GM23248 (cell line): Measurements from ENCODE around the gene MAP1LC3B2. TPM values are rescaled to one million over a fixed set of nuclear protein-coding genes. Genes with fewer than 3 reads are reported as not detected.

Experiments
- DNase-seq: peaks from one replicate; pipeline ENCODE4 v3.0.0-alpha.2; 2015
- H2AFZ ChIP-seq: fragments of 200-600 bp; sonication (generic); 2 replicates; pipeline ENCODE4 v1.6.1; 2016; ENCODE audit warnings: antibody characterized with exemption
- H3F3A ChIP-seq: fragments of 200-600 bp; sonication (generic); 2 replicates; pipeline ENCODE4 v1.6.1; 2016; ENCODE audit warnings: mild to moderate bottlenecking, antibody characterized with exemption, mixed run types; ENCODE audit not compliant: insufficient read depth
- H3K27ac ChIP-seq: fragments of 200-600 bp; sonication (generic); 2 replicates; pipeline ENCODE4 v1.5.1; 2016; ENCODE audit warnings: mild to moderate bottlenecking
- H3K27me3 ChIP-seq: fragments of 200-600 bp; sonication (generic); replicated peaks from 2 replicates; pipeline ENCODE4 v1.6.1; 2016; ENCODE audit warnings: mild to moderate bottlenecking; ENCODE audit not compliant: insufficient read depth
- H3K36me3 ChIP-seq: fragments of 200-600 bp; sonication (generic); 2 replicates; pipeline ENCODE4 v1.6.1; 2016; ENCODE audit warnings: low read depth, mild to moderate bottlenecking
- H3K4me1 ChIP-seq: fragments of 200-600 bp; sonication (generic); 2 replicates; pipeline ENCODE4 v1.6.1; 2016; ENCODE audit warnings: mild to moderate bottlenecking; ENCODE audit not compliant: insufficient read depth
- H3K4me2 ChIP-seq: fragments of 200-600 bp; sonication (generic); one replicate; pipeline ENCODE4 v1.6.1; 2016; ENCODE audit warnings: mild to moderate bottlenecking; ENCODE audit not compliant: unreplicated experiment
- H3K4me3 ChIP-seq: fragments of 200-600 bp; sonication (generic); 2 replicates; pipeline ENCODE4 v1.5.1; 2016; ENCODE audit warnings: mild to moderate bottlenecking
- H3K79me2 ChIP-seq: fragments of 200-600 bp; sonication (generic); 2 replicates; pipeline ENCODE4 v1.6.1; 2016; ENCODE audit warnings: mild to moderate bottlenecking; ENCODE audit not compliant: insufficient read depth
- H3K9ac ChIP-seq: fragments of 200-600 bp; sonication (generic); 2 replicates; pipeline ENCODE4 v1.6.1; 2016; ENCODE audit warnings: mild to moderate bottlenecking
- H3K9me2 ChIP-seq: fragments of 200-600 bp; sonication (generic); 2 replicates; pipeline ENCODE4 v1.6.1; 2016; ENCODE audit warnings: mixed run types, mild to moderate bottlenecking, moderate library complexity; ENCODE audit not compliant: insufficient read depth
- H3K9me3 ChIP-seq: fragments of 200-600 bp; sonication (generic); one replicate; pipeline ENCODE4 v1.6.1; 2017; ENCODE audit warnings: low read depth
- H4K20me1 ChIP-seq: fragments of 200-600 bp; sonication (generic); 2 replicates; pipeline ENCODE4 v1.6.0; 2016; ENCODE audit not compliant: insufficient read depth
- EZH2 ChIP-seq: fragments of 200-600 bp; sonication (generic); IDR thresholded peaks from 2 replicates; pipeline ENCODE4 v1.6.1; 2018; ENCODE audit warnings: antibody characterized with exemption, mild to moderate bottlenecking; ENCODE audit not compliant: insufficient read depth, poor library complexity, severe bottlenecking
- EZH2phosphoT487 ChIP-seq: fragments of 200-600 bp; sonication (generic); IDR thresholded peaks from 2 replicates; pipeline ENCODE4 v1.6.1; 2018; ENCODE audit warnings: antibody characterized with exemption, moderate library complexity, mild to moderate bottlenecking, low read depth; ENCODE audit not compliant: insufficient read depth
- WGBS, 2 experiments: methylation state at CpG; one replicate each; pipeline ENCODE4 v1.1.6; 2015 to 2017; ENCODE audit warnings: low lambda C conversion rate in 2 of 2, low coverage in 1 of 2; ENCODE audit errors: missing lambda C conversion rate in 2 of 2; 5-methylcytosine and 5-hydroxymethylcytosine counted together
- in situ Hi-C: fragments of 300-500 bp; cut with MboI; formaldehyde crosslinking; loops from 2 replicates; pipeline ENCODE4 v1.15.0; 2020
- polyA plus RNA-seq: library from polyadenylated mRNA; unstranded; fragments of >200 nt; fragmentation: Nextera tagmentation; extraction: Ambion mirVana; gene quantifications from 2 replicates; pipeline ENCODE4 v1.2.1, GENCODE V29; 2016
- total RNA-seq: library from RNA; depleted of rRNA; stranded (reverse); fragments of >200 nt; shearing (Covaris generic); gene quantifications from 2 replicates; pipeline ENCODE4 v1.2.3, GENCODE V29; 2014

Gene MAP1LC3B2
- total and polyA plus RNA-seq, 2 experiments from 2014 or later = 0.32 to 9.0 TPM

DNA sequence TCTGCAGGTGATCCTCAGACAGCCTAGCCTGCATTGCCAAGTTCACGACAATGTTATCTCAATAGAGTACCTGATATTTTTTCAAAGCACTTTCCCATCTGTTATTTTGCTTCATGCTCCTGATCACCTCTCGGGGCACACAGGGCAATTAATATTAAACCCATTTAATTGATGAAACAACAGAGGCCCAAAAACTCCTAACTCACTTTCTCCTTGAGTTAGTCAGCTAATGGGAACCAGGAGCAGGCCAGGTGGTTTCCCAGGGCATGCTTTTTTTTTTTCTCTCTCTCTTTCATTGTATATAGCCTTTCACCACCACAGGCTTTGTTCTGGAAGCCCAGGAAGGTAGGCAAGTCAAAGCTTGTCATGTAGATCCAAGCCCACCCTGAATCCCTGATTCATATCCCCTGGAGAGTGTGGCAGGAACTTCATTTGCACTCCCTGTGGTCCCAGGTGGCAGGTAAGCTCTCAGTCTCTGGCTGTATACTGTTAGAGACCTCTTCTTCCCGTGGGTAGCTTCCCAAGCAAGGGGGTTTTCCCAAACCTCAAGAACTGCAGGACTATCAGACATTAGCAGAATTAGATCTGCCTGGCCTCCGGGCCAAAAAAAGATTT is 41.6 kb upstream of the MAP1LC3B2 start:
- no peak for TF ChIP-seq EZH2phosphoT487
- no peak for TF ChIP-seq EZH2

DNA sequence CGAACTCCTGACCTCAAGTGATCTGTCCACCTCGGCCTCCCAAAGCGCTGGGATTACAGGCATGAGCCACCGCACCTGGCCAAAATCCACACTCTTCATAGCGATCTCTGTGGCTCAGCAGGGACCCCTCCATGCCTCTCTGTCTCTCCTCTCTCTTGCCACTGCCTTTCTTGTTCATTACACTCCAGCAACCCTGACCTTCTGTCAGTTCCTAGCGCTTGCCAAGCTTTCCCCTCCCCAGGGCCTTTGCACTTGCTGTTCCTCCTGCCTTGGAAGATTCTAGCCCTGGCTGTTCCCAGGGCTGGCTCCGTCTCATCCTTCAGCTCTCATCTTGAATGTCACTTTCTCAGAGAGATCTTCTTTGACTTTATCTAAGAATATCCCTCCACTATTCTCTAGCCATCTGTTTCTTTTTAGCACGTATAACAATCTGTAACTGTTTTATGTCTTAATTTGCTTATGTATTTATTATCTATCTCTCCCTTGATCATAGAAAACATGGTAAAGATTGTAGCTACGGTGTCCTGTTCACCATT is 38.9 kb upstream of the MAP1LC3B2 start:
- Histone ChIP-seq H3K4me1 (peaks cover 23% of the 10 kb centered on the region), H2AFZ (peak overlapping the region; percentile 20), H3K9ac (no peak overlapping the region), H3K4me2 (peak overlapping the region; percentile 59), H3K27ac (peak overlapping the region; percentile 68), H3F3A (peaks cover 18% of the 10 kb centered on the region), H4K20me1 (no peaks in the 10 kb centered on the region), H3K36me3 (no peaks in the 10 kb centered on the region), H3K9me2 (no peaks in the 10 kb centered on the region), H3K9me3 (no peaks in the 10 kb centered on the region), H3K4me3 (peak overlapping the region; percentile 49), H3K27me3 (no peaks in the 10 kb centered on the region), H3K79me2 (no peaks in the 10 kb centered on the region)
- no peak for DNase-seq
- 81 to 82% methylated on average over 9 of the region's 9 CpGs for WGBS, 2 experiments
- in situ Hi-C loops = no loop called here
- no peak for TF ChIP-seq EZH2phosphoT487
- TF ChIP-seq EZH2 = no peak

More for the DNA sequence above, 41.6 kb upstream of the MAP1LC3B2 start:
- DNase-seq = no peak
- Histone ChIP-seq H3K9ac (no peak overlapping the region), H3K79me2 (no peaks in the 10 kb centered on the region), H3K4me1 (peaks cover 17% of the 10 kb centered on the region), H3K36me3 (no peaks in the 10 kb centered on the region), H4K20me1 (no peaks in the 10 kb centered on the region), H3K27me3 (no peaks in the 10 kb centered on the region), H3F3A (peaks cover 18% of the 10 kb centered on the region), H3K9me2 (no peaks in the 10 kb centered on the region), H3K9me3 (no peaks in the 10 kb centered on the region), H2AFZ (no peak overlapping the region), H3K4me3 (no peak overlapping the region), H3K4me2 (no peak overlapping the region), H3K27ac (no peak overlapping the region)
- in situ Hi-C loops = no loop called here
- 86 to 90% methylated on average over 4 of the region's 4 CpGs for WGBS, 2 experiments

DNA sequence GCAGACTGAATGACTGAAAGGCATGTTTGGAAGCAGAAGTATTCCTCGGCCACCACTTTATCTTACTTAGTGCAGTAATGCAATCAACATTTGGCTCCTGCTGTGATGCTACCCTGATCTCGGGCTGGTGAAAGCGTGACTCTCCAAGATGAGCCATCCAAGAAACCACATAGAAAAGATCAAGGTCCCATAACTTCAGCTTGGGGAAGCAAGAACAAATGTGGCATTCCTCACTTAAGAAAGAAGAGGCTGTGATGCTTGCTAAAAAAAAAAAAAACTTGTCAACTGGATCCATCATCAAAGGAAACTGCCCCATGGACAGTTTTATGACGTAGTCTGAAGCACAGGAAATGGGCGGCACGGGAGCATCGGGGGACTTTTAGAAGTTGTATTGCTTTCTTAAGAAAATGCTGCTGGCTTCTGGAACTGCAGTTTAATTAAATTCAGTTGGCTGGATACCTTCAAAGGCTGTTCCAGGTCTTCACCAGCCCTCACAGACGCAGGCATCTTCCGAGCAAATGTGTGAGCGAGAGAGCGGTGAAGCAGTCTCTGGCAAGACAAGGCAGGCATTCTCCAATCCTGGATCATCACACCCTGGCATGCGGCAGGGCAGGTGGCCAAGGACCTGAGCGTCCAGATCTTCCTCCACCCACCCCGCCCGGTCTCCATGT is 38.2 kb upstream of the MAP1LC3B2 start:
- Histone ChIP-seq H3K4me3 (peak overlapping the region; percentile 49), H3K9ac (peak overlapping the region; percentile 39), H2AFZ (peak overlapping the region; percentile 20)

DNA sequence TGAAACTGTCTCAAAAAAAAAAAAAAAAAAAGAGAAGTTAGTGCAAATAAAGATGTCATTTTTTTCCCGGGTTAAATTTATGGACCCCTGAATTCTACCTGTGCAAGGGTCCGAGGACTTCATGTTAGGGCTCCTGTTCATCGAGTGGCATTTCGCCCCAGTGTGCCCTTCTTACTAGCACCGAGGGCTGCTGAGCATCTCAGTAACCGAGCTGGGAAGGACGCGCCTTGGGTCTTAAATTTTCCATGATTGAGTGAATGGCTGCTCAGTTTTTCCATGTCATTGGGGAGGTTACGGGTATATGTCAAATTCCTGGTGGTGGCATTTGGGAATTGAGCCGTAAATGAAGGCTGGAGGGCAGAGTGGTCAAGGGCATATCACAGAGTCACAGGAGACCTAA is 34.9 kb upstream of the MAP1LC3B2 start:
- no peaks in the 10 kb centered on the region for H3K79me2 ChIP-seq
- H3F3A ChIP-seq = peaks cover 56% of the 10 kb centered on the region
- H3K27ac ChIP-seq = no peak overlapping the region
- H2AFZ ChIP-seq = no peak overlapping the region
- H3K4me3 ChIP-seq = no peak overlapping the region
- in situ Hi-C loops = no loop called here
- no peaks in the 10 kb centered on the region for H4K20me1 ChIP-seq
- H3K36me3 ChIP-seq = no peaks in the 10 kb centered on the region
- H3K9ac ChIP-seq = no peak overlapping the region
- TF ChIP-seq EZH2 (no peak), EZH2phosphoT487 (no peak)
- DNase-seq = no peak
- H3K4me2 ChIP-seq = no peak overlapping the region
- no peaks in the 10 kb centered on the region for H3K9me3 ChIP-seq
- H3K4me1 ChIP-seq = peaks cover 57% of the 10 kb centered on the region
- H3K9me2 ChIP-seq = no peaks in the 10 kb centered on the region
- 95 to 96% methylated on average over 10 of the region's 10 CpGs for WGBS, 2 experiments
- H3K27me3 ChIP-seq = no peaks in the 10 kb centered on the region

More for the DNA sequence above, 38.2 kb upstream of the MAP1LC3B2 start:
- H3K27ac ChIP-seq = peak overlapping the region; percentile 68
- peaks cover 23% of the 10 kb centered on the region for H3F3A ChIP-seq
- H3K79me2 ChIP-seq = no peaks in the 10 kb centered on the region
- H3K4me2 ChIP-seq = peak overlapping the region; percentile 59
- in situ Hi-C loops = no loop called here
- peaks cover 27% of the 10 kb centered on the region for H3K4me1 ChIP-seq
- no peaks in the 10 kb centered on the region for H4K20me1 ChIP-seq
- no peaks in the 10 kb centered on the region for H3K27me3 ChIP-seq
- TF ChIP-seq EZH2phosphoT487 (peak; percentile 84; the same call in 1 of the 2 replicates), EZH2 (no peak)
- H3K36me3 ChIP-seq = no peaks in the 10 kb centered on the region
- 9 to 10% methylated on average over 15 of the region's 15 CpGs for WGBS, 2 experiments
- H3K9me3 ChIP-seq = no peaks in the 10 kb centered on the region
- peak; percentile 89 for DNase-seq
- H3K9me2 ChIP-seq = no peaks in the 10 kb centered on the region
